SK-N-SH treated with all-trans-retinoic acid at 6 μM for 48 hours (cell line): ENCODE measurements around the gene TGFBR2.

Experiments used
- ATAC-seq: fragments of 200-7000 bp; cut with Tn5 transposase; 3 replicates; pipeline ENCODE4 v1.9.1; 2020; ENCODE audit warnings: mild to moderate bottlenecking, moderate library complexity
- BACH2 ChIP-seq: fragments of 250-450 bp; sonication (Bioruptor Pico); IDR thresholded peaks from 2 replicates; pipeline ENCODE4 v1.9.0; 2021; ENCODE audit warnings: mild to moderate bottlenecking, borderline replicate concordance
- CREB5 ChIP-seq: fragments of 250-450 bp; sonication (Bioruptor Pico); IDR thresholded peaks from 2 replicates; pipeline ENCODE4 v1.5.1; 2020; ENCODE audit warnings: low read depth, mild to moderate bottlenecking, moderate library complexity
- CSRNP3 ChIP-seq: fragments of 250-450 bp; sonication (Bioruptor Pico); IDR thresholded peaks from 2 replicates; pipeline ENCODE4 v1.5.1; 2021; ENCODE audit warnings: mild to moderate bottlenecking, moderate library complexity
- ESRRG ChIP-seq: fragments of 250-450 bp; sonication (Bioruptor Pico); IDR thresholded peaks from 2 replicates; pipeline ENCODE4 v1.6.1; 2021; ENCODE audit warnings: mild to moderate bottlenecking
- GLIS3 ChIP-seq: fragments of 250-450 bp; sonication (Bioruptor Pico); IDR thresholded peaks from 2 replicates; pipeline ENCODE4 v1.5.0; 2020; ENCODE audit warnings: mild to moderate bottlenecking, moderate library complexity
- OSR1 ChIP-seq: fragments of 250-450 bp; sonication (Bioruptor Pico); IDR thresholded peaks from 2 replicates; pipeline ENCODE4 v1.8.0; 2022; ENCODE audit warnings: moderate library complexity, mild to moderate bottlenecking, inconsistent platforms
- PATZ1 ChIP-seq: fragments of 250-450 bp; sonication (Bioruptor Pico); IDR thresholded peaks from 2 replicates; pipeline ENCODE4 v1.8.0; 2020; ENCODE audit warnings: mild to moderate bottlenecking, moderate library complexity, borderline replicate concordance
- POU6F1 ChIP-seq: fragments of 250-450 bp; sonication (Bioruptor Pico); IDR thresholded peaks from 2 replicates; pipeline ENCODE4 v1.8.0; 2021; ENCODE audit warnings: low read depth, mild to moderate bottlenecking, moderate library complexity, borderline replicate concordance
- PPARA ChIP-seq: fragments of 250-450 bp; sonication (Bioruptor Pico); IDR thresholded peaks from 2 replicates; pipeline ENCODE4 v1.5.0; 2020; ENCODE audit warnings: mild to moderate bottlenecking, borderline replicate concordance
- RARB ChIP-seq: fragments of 250-450 bp; sonication (Bioruptor Pico); IDR thresholded peaks from 2 replicates; pipeline ENCODE4 v1.8.0; 2021; ENCODE audit warnings: mild to moderate bottlenecking, moderate library complexity
- SNAI2 ChIP-seq: fragments of 250-450 bp; sonication (Bioruptor Pico); IDR thresholded peaks from 2 replicates; pipeline ENCODE4 v1.5.0; 2020; ENCODE audit warnings: mild to moderate bottlenecking, moderate library complexity
- TCF4 ChIP-seq: fragments of 250-450 bp; sonication (Bioruptor Pico); IDR thresholded peaks from 2 replicates; pipeline ENCODE4 v1.8.0; 2021; ENCODE audit warnings: mild to moderate bottlenecking, moderate library complexity, borderline replicate concordance
- TOX ChIP-seq: fragments of 250-450 bp; sonication (Bioruptor Pico); IDR thresholded peaks from 2 replicates; pipeline ENCODE4 v1.8.0; 2021; ENCODE audit warnings: mild to moderate bottlenecking, moderate library complexity, borderline replicate concordance
- TSHZ2 ChIP-seq: fragments of 250-450 bp; sonication (Bioruptor Pico); IDR thresholded peaks from 2 replicates; pipeline ENCODE4 v1.5.0; 2020; ENCODE audit warnings: mild to moderate bottlenecking, moderate library complexity
- ZC3H10 ChIP-seq: fragments of 250-450 bp; sonication (Bioruptor Pico); IDR thresholded peaks from 2 replicates; pipeline ENCODE4 v1.5.1; 2021; ENCODE audit warnings: mild to moderate bottlenecking, moderate library complexity
- ZFP3 ChIP-seq: fragments of 250-450 bp; sonication (Bioruptor Pico); IDR thresholded peaks from 2 replicates; pipeline ENCODE4 v1.5.0; 2020; ENCODE audit warnings: mild to moderate bottlenecking, moderate library complexity
- ZNF70 ChIP-seq: fragments of 450-650 bp; formaldehyde crosslinking; IDR thresholded peaks from 2 replicates; pipeline ENCODE4 v1.5.0; 2020; ENCODE audit warnings: mild to moderate bottlenecking, moderate library complexity
- ZNF8 ChIP-seq: fragments of 450-650 bp; formaldehyde crosslinking; IDR thresholded peaks from 2 replicates; pipeline ENCODE4 v1.5.0; 2020; ENCODE audit warnings: mild to moderate bottlenecking, moderate library complexity

Gene TGFBR2

GRCh38 chr3:30730967-30731366 is 124.6 kb downstream of the TGFBR2 start:
- no peak for ATAC-seq
- no peak for TF ChIP-seq ESRRG
- no peak for TF ChIP-seq ZNF70 (CRISPR knock-in tag)
- TF ChIP-seq ZC3H10 (CRISPR knock-in tag): no peak
- TF ChIP-seq PATZ1: no peak

GRCh38 chr3:30733209-30733608 is 126.8 kb downstream of the TGFBR2 start:
- TF ChIP-seq RARB (CRISPR knock-in tag): no peak
- no peak for TF ChIP-seq TSHZ2 (CRISPR knock-in tag)
- no peak for TF ChIP-seq CREB5
- TF ChIP-seq GLIS3: no peak
- no peak for ATAC-seq

- ATAC-seq: no peak
- TF ChIP-seq ZNF8 (no peak), PPARA (CRISPR knock-in tag) (no peak), ZFP3 (no peak), ZNF70 (CRISPR knock-in tag) (no peak), ESRRG (no peak), PATZ1 (no peak), SNAI2 (CRISPR knock-in tag) (no peak), OSR1 (CRISPR knock-in tag) (no peak), CSRNP3 (CRISPR knock-in tag) (no peak), TOX (no peak), GLIS3 (no peak), POU6F1 (CRISPR knock-in tag) (no peak)
These were observed 127.3 kb downstream of the TGFBR2 start for GRCh38 chr3:30733696-30734095.

GRCh38 chr3:30737743-30738499 is 131.5 kb downstream of the TGFBR2 start:
- TF ChIP-seq RARB (CRISPR knock-in tag) (no peak), BACH2 (CRISPR knock-in tag) (no peak), CSRNP3 (CRISPR knock-in tag) (no peak), SNAI2 (CRISPR knock-in tag) (no peak), TCF4 (CRISPR knock-in tag) (no peak), ZC3H10 (CRISPR knock-in tag) (no peak)
- TF ChIP-seq, all 23 proteins: peak for 0
- no peak for ATAC-seq
